GOT3 (cell line): ENCODE data around the gene PRSS16.
"Not testable (repeated sequence)": the region's sequence is repeated elsewhere in the genome, so short reads cannot be mapped to it uniquely, and the experiment has no call there.

Experiments
- DNase-seq: peaks from one replicate; lab custom pipeline; 2025; ENCODE audit warnings: mixed read lengths; lab: John Stamatoyannopoulos, UW

Gene PRSS16

GRCh38 chr6:27242589-27243265 is 4.8 kb upstream of the PRSS16 start:
- no peak for DNase-seq

DNA sequence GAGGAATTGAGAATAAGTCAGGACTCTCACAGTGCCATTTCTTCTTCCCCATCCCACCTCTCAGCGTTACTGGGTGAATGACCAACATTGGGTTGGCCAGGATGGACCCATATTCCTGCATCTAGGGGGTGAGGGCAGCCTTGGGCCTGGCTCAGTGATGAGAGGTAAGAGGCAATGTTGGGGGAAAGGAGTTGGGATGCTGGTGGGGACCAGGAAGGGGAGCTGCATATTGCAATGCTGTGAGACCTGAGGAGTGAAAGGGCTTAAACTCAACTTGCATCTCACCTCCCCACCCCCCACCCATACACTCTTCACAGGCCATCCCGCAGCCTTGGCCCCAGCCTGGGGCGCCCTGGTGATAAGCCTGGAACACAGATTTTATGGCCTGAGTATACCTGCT is 1.3 kb downstream of the PRSS16 start:
- DNase-seq: no peak

DNA sequence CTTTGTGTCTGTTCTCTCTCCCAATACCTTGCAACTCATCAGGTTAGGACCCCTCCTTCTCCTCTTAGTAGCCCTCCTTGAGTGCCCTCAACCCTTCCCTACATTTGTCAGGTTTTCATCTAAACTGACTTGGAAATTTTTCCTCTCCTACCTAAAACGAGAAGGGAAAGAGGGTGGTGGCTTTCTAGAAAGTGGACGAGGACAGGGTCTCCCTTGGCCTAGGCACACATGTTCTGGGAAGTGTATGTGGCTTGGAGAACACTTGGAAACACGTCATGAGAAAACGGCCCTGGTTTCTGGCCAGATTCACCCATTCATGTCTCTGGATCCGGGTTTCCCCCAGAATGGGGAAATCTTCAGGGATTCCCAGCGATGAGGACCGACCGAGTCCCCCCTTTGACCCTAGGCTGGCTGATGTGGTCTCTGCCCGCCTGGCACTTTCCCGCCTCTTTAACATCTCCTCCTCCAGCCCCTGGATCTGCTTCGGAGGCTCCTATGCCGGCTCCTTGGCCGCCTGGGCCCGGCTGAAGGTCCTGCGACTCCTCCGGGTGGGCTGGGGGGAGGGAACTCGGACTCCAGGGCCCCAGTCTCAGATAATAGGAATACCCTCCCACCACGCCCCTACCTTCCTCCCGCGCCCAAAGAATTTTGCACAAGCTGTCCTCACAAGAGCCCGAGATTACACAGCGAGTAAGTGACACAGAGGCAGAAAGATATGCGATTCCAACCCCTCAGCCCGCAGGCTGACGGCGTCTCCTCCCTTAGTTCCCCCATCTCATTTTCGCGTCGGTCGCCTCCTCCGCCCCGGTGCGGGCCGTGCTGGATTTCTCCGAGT is 3.0 kb downstream of the PRSS16 start:
- DNase-seq: no peak

DNA sequence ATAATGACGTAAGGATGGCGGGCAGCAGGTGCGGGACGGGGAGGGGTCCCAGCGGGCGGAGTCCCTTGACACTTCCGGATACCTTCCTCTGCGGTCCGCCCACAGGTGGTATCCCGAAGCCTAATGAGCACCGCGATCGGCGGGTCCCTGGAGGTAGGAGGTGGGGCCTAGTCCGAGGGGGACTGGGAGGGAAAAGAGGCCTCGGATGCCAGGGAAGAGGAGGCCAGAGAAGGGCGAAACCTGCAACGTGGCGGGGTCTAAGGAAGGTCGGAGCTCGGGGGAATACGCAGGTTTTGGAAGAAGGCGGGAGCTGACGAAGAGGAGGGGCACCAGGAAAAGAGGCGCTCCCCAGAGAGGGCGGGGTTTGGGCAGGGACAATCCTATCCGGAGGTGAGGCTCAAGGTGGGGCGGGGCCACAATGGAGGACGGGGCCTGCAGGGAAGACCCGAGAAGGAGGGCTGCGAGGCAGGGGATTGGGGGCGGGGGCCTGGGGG is 3.7 kb downstream of the PRSS16 start:
- no peak for DNase-seq

DNA sequence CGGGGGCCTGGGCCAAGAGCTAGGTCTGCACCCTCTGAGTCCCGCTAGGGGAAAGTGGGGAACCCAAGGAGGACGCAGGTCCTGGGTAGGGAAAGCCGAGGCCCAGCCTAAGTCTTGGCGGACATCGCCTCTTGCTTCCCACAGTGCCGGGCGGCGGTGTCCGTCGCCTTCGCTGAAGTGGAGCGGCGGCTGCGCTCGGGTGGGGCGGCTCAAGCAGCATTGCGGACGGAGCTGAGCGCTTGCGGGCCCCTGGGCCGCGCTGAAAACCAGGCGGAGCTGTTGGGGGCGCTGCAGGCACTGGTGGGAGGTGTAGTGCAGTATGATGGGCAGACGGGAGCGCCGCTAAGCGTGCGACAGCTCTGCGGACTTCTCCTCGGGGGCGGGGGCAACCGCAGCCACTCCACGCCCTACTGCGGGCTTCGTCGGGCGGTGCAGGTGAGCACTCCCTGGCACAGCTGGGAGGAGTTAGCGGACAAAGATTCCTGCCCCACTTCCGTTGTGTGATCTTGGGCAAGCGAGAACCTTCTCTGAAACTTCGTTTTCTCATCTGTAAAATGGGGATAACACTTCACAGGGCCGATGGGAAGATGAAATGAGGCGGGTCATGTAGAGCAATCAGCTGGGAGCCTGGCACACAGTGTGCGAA is 4.2 kb downstream of the PRSS16 start:
- DNase-seq: no peak

DNA sequence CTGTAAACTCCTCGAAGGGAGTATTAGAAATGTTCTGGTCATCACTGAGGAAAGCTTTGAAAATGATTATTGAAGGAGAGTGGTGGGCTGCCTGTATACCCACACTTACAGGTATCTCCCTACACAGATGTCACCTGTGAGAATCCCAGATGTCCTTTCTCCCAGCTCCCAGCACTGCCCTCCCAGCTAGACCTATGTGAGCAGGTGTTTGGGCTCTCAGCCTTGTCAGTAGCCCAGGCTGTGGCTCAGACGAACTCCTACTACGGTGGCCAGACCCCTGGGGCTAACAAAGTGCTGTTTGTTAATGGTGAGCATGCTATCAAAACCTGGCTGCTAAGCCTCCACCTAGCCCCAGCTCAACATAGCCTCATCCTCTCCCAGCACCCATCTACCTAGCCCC is 7.1 kb downstream of the PRSS16 start:
- DNase-seq: no peak

DNA sequence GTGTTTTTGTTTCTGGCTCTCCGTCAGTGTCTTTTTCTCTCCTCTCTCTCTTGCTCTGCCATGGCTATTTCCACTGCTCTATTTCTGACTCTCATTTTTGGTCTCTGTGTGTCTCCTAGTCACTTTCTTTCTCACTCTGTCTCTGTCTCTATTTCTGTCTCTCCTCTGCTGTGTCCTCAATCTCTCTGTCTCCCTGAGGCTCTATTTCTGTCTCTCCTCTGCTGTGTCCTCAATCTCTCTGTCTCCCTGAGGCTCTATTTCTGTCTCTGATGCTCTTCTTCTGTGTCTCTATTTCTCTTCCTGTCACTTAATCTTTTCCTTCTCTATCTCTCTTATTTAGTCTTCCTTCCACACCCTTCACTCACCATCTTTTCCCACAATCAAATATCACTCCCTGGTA is 8.4 kb downstream of the PRSS16 start:
- DNase-seq: no peak

- DNase-seq: no peak
Observed at GRCh38 chr6:27260369-27260768, 12.9 kb downstream of the PRSS16 start.

- no peak for DNase-seq
Observed at GRCh38 chr6:27260836-27261375, 13.4 kb downstream of the PRSS16 start.

DNA sequence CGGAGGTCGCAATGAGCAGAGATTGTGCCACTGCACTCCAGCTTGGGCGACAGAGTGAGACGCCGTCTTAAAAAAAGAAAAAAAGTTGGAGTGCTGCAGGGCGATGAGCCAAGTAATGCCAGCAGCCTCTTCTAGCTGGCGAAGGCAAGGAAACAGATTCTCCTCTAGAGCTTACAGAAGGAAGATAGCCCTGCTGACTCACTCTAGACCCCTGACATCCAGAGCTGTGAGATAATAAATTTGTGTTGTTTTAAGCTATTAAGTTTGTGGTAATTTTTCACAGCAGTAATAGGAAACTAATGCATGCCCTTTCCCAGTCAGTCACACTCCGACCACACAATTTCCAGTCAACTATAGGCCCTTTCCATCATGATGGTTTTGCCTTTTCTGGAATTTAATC is 16.4 kb downstream of the PRSS16 start:
- DNase-seq: no peak

DNA sequence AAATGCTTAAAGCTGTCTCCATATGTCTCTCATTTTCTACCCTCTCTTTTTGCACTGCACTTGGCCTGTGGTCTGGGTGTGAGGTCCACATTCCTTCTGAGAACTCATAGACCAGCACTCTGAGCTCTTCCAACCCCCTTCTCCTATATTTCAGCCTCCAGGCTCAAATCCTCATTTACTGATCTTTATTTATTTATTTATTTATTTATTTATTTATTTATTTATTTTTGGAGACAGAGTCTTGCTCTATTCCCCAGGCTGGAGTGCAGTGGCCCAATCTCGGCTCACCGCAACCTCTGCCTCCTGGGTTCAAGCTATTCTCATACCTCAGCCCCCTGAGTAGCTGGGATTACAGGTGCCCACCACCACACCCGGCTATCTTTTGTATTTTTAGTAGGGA is 19.5 kb downstream of the PRSS16 start:
- DNase-seq: not testable (repeated sequence)

DNA sequence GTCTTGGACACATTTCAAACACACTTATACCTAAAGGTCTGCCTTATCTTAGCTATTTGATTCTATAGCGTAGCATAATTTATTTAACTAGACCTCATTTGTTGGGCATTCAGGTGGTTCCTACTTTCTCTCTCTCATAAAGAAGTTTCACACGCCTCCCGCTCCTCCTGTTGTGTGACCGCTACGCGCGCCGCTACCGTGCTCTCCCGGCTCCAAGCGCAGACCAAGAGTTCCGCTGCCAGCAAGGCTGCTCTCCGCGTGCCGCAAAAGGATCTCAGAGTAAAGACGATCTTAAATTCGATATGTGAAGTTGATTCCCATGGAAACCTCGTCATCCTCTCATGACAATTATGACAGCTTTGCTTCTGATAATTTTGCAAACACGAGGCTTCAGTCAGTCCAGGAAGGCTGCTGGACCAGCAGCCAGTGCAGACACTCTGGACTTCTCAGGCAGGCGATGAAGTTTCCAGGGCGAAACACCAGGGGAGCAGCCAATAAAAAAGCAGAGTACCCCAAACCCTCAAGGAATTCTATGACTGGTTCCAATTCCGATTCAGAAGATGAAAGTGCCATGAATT is 20.4 kb downstream of the PRSS16 start:
- DNase-seq: no peak

DNA sequence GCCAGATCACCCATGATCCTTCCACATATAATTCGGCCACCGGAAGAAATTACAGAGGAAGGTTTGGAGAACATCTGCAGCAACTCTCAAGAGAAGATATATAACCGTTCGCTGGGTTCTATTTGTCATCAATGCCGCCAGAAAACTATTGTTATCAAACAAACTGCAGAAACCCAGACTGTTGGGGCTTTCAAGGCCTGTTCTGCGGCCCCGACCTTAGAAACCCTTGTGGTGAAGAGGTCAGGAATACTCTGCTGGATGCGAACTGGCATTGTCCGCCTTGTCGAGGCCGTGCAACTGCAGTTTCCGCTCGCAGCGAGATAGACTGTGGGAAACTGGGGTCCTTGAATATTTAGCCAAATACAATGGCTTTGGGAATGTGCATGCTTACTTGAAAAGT is 21.3 kb downstream of the PRSS16 start:
- DNase-seq: no peak

DNA sequence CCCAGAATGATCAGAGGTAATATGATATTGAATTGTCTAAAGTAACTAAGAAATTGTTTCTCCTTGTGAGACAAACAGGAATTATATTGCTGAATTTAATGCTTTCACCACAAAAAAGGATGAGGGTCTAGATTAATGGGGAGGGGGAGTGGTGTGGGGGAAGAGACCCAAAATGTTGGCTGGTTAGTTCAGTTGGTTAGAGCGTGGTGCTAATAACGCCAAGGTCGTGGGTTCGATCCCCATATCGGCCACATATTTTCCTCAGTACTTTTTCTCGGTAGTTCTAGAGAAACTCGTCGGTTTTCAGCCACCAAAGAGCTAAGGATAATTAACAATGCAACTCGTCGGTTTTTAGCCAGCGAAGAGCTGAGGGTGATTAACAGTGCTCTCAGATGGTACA is 26.3 kb downstream of the PRSS16 start:
- DNase-seq: no peak

GRCh38 chr6:27275025-27275956 is 27.8 kb downstream of the PRSS16 start:
- DNase-seq: no peak

DNA sequence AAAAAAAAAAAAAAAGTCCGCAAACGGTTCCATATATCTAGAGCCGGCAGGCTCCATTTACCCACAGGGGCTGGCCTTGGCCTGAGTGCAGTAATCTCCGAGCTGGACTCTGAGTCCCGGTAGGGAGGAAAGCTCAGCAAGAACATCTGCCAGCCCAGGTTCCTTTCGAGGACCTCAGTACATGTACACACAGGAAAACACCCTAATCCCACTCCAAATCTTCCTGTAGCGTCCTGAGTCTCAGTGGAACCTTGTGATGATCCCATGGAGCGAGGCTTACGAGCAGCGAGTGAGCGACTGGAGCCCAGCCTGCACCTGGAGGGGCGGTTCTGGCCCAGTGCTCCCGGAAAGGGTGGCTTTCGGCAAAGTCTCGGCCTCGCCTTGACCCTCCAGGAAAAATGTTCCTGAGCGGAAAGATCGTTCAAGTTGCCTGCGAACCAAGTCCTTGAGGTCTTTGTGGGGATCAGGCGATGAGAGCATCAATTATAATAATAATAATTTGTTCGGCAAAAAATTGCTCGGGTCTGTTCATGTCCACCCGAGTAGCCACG is 32.1 kb downstream of the PRSS16 start:
- no peak for DNase-seq

DNA sequence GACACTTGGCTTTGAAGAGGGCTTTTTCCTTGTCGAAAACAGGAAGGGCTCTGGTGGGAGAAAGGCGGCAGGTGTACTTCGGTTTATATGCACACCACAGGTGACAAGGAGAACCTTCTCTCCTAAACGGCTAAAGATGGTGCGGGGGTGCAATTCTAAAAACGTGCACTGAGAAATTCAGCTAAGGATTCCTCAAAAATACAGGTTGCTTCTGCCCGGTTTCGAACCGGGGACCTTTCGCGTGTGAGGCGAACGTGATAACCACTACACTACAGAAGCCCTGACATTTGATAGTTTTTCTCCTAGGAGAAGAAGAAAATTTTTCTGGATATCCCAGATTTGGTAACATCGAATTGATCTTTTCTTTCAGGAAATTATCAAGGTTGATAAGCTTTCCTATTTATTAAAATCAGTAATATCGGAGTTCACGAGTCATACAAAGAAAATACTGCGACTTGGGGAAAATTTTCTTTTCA is 32.6 kb downstream of the PRSS16 start:
- DNase-seq: no peak

DNA sequence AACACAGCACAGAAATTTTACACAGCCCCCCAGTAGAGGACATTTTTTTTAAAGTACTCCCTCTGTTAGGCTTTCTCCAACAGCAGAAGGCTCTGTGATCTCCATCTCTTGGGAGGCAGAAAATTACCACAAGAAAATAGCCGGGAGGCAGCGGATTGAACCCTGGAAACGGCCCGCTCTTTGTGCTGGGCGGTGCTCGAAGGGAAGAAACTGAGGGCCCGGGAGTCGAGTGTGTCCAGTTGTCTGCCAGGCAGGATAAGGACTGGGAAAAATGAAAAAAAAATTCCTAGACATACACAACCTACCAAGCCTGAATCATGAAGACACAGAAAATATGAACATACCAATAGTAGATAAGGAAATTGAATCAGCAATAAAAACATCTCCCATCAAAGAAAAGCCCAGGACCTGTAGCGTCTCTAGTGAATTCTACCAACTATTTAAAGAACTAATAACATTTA is 33.1 kb downstream of the PRSS16 start:
- no peak for DNase-seq

- DNase-seq: no peak
Observed at GRCh38 chr6:27281105-27281539, 33.6 kb downstream of the PRSS16 start.

GRCh38 chr6:27281569-27281968 is 34.1 kb downstream of the PRSS16 start:
- DNase-seq: no peak

DNA sequence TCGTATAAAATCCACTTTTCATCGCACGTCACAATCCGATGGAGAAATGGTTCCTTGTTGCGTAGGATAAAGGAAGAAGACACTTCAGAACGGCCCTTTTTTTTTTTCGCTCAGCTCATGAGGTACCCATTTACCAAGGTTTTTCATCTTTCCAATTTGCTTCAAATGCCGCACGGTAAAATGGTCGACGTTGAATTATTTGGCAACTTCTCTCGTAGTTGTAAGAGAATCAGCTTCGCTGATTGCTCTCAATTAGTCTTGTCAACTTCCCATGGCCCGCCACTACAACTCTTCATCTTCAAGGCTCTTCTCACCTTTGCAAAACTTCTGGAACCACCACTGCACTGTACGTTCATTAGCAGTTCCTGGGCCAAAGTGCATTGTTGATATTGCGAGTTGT is 35.8 kb downstream of the PRSS16 start:
- DNase-seq: no peak
